Measurements from ENCODE around the gene MYRIP. TPM values are rescaled to one million over a fixed set of nuclear protein-coding genes. Genes with fewer than 3 reads are reported as not detected.

Gene MYRIP
- total and polyA plus RNA-seq, 3 donors from 2014 or later = 2.4 to 5.8 (median 4.8) TPM

DNA sequence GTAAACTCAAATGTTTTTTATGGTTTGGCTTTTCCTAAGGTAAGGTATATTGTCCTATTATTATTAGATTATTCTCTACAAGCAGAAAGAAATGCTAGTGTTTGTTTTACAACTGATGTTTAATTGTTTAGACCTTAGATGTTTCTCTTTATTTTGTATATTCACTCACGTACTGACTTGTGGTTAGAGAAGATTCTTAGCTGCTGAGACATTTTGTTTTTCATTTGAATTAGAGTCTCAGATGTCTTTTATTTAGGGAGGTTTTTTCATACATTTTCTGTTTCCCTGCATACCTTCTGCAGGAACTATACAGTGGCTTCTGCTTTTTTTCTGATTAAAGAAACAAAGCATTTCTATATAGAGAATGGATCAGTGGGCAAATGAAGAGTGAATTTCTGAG lies 110.9 kb downstream of the MYRIP start:
- 92 to 93% methylated on average over 1 of the region's 1 CpG for WGBS, 2 donors
- intact Hi-C loops (cut with DNase I; ENCODE audit: low total_unique reads) = no loop called here
- Histone ChIP-seq H3K9me3 (no peaks in the 10 kb centered on the region), H3K4me3 (no peak overlapping the region), H3K27me3 (no peaks in the 10 kb centered on the region), H3K36me3 (ENCODE audit: low read depth, missing control alignments) (no peaks in the 10 kb centered on the region), H3K4me1 (peaks cover 2% of the 10 kb centered on the region), H3K27ac (no peak overlapping the region)
- TF ChIP-seq, protein P1, sequence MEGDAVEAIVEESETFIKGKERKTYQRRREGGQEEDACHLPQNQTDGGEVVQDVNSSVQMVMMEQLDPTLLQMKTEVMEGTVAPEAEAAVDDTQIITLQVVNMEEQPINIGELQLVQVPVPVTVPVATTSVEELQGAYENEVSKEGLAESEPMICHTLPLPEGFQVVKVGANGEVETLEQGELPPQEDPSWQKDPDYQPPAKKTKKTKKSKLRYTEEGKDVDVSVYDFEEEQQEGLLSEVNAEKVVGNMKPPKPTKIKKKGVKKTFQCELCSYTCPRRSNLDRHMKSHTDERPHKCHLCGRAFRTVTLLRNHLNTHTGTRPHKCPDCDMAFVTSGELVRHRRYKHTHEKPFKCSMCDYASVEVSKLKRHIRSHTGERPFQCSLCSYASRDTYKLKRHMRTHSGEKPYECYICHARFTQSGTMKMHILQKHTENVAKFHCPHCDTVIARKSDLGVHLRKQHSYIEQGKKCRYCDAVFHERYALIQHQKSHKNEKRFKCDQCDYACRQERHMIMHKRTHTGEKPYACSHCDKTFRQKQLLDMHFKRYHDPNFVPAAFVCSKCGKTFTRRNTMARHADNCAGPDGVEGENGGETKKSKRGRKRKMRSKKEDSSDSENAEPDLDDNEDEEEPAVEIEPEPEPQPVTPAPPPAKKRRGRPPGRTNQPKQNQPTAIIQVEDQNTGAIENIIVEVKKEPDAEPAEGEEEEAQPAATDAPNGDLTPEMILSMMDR (IDR thresholded peaks at IDR 0.05) = no peak
- no peak for TF ChIP-seq POLR2A (IDR thresholded peaks at IDR 0.05)
- no peak for DNase-seq

DNA sequence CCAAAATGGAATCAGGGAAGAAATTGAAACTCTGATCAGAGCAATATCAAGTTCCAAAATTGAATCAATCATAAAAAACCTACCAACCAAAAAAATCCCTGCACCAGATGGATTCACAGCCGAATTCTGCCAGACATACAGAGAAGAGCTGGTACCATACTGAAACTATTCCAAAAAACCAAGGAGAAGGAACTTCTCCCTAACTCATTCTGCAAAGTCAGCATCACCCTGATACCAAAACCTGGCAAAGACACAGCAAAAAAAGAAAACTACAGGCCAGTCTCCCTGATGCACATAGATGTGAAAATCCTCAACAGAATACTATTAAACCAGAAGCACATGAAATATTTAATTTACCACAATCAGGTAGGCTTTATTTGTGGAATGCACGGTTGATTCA lies 118.1 kb downstream of the MYRIP start:
- Histone ChIP-seq H3K36me3 (ENCODE audit: low read depth, missing control alignments) (no peaks in the 10 kb centered on the region), H3K27ac (no peak overlapping the region), H3K4me3 (no peak overlapping the region), H3K4me1 (no peaks in the 10 kb centered on the region), H3K27me3 (no peaks in the 10 kb centered on the region), H3K9me3 (no peaks in the 10 kb centered on the region)
- no peak for DNase-seq
- 49 to 58% methylated on average over 2 of the region's 2 CpGs for WGBS, 2 donors
- TF ChIP-seq, protein P1 (IDR thresholded peaks at IDR 0.05) = no peak
- no peak for TF ChIP-seq POLR2A (IDR thresholded peaks at IDR 0.05)
- intact Hi-C loops (cut with DNase I; ENCODE audit: low total_unique reads) = no loop called here

DNA sequence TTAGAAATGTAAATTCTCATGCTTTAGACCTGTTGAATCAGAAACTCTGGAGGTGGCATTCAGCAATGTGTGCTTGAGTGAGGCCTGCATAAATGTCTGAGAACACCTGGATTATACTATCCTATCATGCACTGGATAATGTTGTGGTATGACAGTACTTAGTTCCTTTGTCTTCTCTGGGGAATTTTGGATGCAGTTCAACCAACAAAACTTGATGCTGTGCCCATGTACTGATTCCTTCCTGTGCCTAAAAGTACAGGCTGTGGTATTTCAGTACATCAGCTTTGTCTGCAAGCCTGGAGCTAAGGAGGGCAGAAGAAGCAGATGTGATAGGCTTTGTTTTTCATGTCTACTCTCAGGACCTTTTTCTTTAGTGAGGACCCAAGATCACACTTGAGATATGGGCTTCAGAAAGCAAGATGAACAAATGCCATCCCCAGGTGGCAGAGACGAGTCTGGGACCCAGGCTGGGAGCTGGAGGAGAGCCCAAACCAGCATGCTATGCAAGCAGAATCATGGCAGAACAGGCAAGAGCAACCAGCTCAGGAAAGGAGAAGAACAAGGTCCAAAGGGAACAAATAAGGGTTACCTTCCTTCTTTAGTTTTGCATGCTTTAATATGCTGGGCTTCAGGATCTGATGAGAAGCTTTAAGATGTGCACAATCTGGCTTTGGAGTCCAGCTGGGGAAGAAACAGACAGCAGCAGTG lies 124.7 kb downstream of the MYRIP start:
- no peaks in the 10 kb centered on the region for H3K27me3 ChIP-seq
- no peak overlapping the region for H3K27ac ChIP-seq
- H3K4me3 ChIP-seq = no peak overlapping the region
- no peak for DNase-seq
- no peaks in the 10 kb centered on the region for H3K9me3 ChIP-seq
- TF ChIP-seq, protein P1 (IDR thresholded peaks at IDR 0.05) = no peak
- no peak for TF ChIP-seq POLR2A (IDR thresholded peaks at IDR 0.05)
- intact Hi-C loops (cut with DNase I; ENCODE audit: low total_unique reads) = no loop called here
- peaks cover 19% of the 10 kb centered on the region for H3K4me1 ChIP-seq
- 13 to 28% methylated on average over 1 of the region's 1 CpG for WGBS, 2 donors
- H3K36me3 ChIP-seq (ENCODE audit: low read depth, missing control alignments) = no peaks in the 10 kb centered on the region

DNA sequence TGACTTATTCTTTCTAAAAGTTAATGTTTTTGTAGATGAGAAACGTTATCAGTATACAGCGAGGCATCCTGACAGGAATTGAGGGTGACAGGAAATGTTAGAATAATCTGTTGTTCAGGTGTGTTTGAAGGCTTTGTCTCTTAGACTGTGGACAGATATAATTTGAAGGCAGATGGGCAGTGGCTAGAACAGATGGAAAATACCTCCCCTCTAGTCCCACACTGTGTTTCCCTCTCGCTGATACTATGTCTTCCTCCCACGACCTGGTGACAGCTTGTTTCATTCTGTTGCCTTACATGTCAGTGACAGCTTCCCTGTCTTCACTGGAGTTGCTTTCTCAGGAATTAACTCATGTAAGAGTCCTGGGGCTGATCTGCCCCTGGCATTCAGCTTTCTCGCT lies 125.3 kb downstream of the MYRIP start:
- intact Hi-C loops (cut with DNase I; ENCODE audit: low total_unique reads) = no loop called here
- DNase-seq = peak; percentile 60
- no peaks in the 10 kb centered on the region for H3K27me3 ChIP-seq
- WGBS, 2 donors = 59 to 67% methylated on average over 5 of the region's 5 CpGs
- H3K4me1 ChIP-seq = peaks cover 19% of the 10 kb centered on the region
- no peaks in the 10 kb centered on the region for H3K9me3 ChIP-seq
- H3K27ac ChIP-seq = no peak overlapping the region
- no peaks in the 10 kb centered on the region for H3K36me3 ChIP-seq (ENCODE audit: low read depth, missing control alignments)
- TF ChIP-seq, protein P1 (IDR thresholded peaks at IDR 0.05) = no peak
- TF ChIP-seq POLR2A (IDR thresholded peaks at IDR 0.05) = no peak
- H3K4me3 ChIP-seq = no peak overlapping the region

DNA sequence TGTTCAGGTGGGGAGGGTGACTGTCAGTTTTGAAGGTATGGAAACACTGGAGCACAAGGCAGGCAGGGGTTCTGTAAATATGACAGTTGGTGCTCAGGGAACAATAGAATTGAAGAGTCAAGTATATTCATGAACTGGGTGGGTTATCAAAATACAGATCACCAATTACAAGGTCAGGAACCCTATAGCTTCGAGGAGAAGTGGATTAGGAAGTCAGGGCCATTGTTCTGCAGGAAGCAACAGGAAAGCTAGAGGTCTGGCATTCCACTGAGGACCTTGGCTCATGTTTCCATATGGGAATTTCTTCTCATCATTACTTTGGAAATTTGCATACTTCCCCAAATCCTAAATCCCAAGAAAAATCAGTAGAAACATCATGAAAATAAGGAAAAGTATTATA lies 125.9 kb downstream of the MYRIP start:
- 69 to 75% methylated on average over 1 of the region's 1 CpG for WGBS, 2 donors
- DNase-seq = no peak
- no peaks in the 10 kb centered on the region for H3K9me3 ChIP-seq
- H3K27ac ChIP-seq = no peak overlapping the region
- H3K4me1 ChIP-seq = peaks cover 19% of the 10 kb centered on the region
- no peaks in the 10 kb centered on the region for H3K27me3 ChIP-seq
- intact Hi-C loops (cut with DNase I; ENCODE audit: low total_unique reads) = no loop called here
- TF ChIP-seq, protein P1 (IDR thresholded peaks at IDR 0.05) = no peak
- no peak for TF ChIP-seq POLR2A (IDR thresholded peaks at IDR 0.05)
- no peak overlapping the region for H3K4me3 ChIP-seq
- no peaks in the 10 kb centered on the region for H3K36me3 ChIP-seq (ENCODE audit: low read depth, missing control alignments)

All from testis (tissue), 3 donors.